RPMI8226 (cell line): ENCODE results near the gene PLCH2.

ENCODE experiments used
- DNase-seq: peaks from one replicate; pipeline ENCODE4 v3.0.0-alpha.2; 2015

The PLCH2 gene

GRCh38 chr1:2502210-2502609 lies 26.1 kb downstream of the PLCH2 start:
- no peak for DNase-seq

- DNase-seq = no peak
Measured at GRCh38 chr1:2502661-2503553, 26.8 kb downstream of the PLCH2 start.

- DNase-seq = no peak
Measured at GRCh38 chr1:2503554-2504224, 27.6 kb downstream of the PLCH2 start.

GRCh38 chr1:2504225-2504948 lies 28.3 kb downstream of the PLCH2 start:
- no peak for DNase-seq

- no peak for DNase-seq
Measured at GRCh38 chr1:2504949-2505272, 28.8 kb downstream of the PLCH2 start.

GRCh38 chr1:2505461-2505994 lies 29.4 kb downstream of the PLCH2 start:
- no peak for DNase-seq

GRCh38 chr1:2506007-2506860 lies 30.1 kb downstream of the PLCH2 start:
- DNase-seq = no peak

- no peak for DNase-seq
Measured at GRCh38 chr1:2506901-2507565, 30.9 kb downstream of the PLCH2 start.

- DNase-seq = no peak
Measured at GRCh38 chr1:2507744-2508155, 31.7 kb downstream of the PLCH2 start.

GRCh38 chr1:2508180-2508579 lies 32.1 kb downstream of the PLCH2 start:
- DNase-seq = no peak

- no peak for DNase-seq
Measured at GRCh38 chr1:2508751-2509150, 32.7 kb downstream of the PLCH2 start.

- no peak for DNase-seq
Measured at GRCh38 chr1:2509589-2509988, 33.5 kb downstream of the PLCH2 start.

- no peak for DNase-seq
Measured at GRCh38 chr1:2510366-2511155, 34.5 kb downstream of the PLCH2 start.

GRCh38 chr1:2512862-2513421 lies 36.9 kb downstream of the PLCH2 start:
- DNase-seq = no peak

- no peak for DNase-seq
Measured at GRCh38 chr1:2513939-2514652, 38.0 kb downstream of the PLCH2 start.

GRCh38 chr1:2514863-2515762 lies 39.0 kb downstream of the PLCH2 start:
- DNase-seq = no peak

GRCh38 chr1:2515763-2516080 lies 39.6 kb downstream of the PLCH2 start:
- DNase-seq = no peak

GRCh38 chr1:2516124-2516523 lies 40.0 kb downstream of the PLCH2 start:
- no peak for DNase-seq

- DNase-seq = no peak
Measured at GRCh38 chr1:2516946-2517345, 40.9 kb downstream of the PLCH2 start.
